Iris pigment epithelial cell (primary cell): ENCODE data around the gene TXNRD2.

ENCODE experiments used
- DNase-seq: peaks from one replicate; pipeline ENCODE4 v3.0.0-alpha.2; 2011; ENCODE audit warnings: low read depth

TXNRD2 gene

DNA sequence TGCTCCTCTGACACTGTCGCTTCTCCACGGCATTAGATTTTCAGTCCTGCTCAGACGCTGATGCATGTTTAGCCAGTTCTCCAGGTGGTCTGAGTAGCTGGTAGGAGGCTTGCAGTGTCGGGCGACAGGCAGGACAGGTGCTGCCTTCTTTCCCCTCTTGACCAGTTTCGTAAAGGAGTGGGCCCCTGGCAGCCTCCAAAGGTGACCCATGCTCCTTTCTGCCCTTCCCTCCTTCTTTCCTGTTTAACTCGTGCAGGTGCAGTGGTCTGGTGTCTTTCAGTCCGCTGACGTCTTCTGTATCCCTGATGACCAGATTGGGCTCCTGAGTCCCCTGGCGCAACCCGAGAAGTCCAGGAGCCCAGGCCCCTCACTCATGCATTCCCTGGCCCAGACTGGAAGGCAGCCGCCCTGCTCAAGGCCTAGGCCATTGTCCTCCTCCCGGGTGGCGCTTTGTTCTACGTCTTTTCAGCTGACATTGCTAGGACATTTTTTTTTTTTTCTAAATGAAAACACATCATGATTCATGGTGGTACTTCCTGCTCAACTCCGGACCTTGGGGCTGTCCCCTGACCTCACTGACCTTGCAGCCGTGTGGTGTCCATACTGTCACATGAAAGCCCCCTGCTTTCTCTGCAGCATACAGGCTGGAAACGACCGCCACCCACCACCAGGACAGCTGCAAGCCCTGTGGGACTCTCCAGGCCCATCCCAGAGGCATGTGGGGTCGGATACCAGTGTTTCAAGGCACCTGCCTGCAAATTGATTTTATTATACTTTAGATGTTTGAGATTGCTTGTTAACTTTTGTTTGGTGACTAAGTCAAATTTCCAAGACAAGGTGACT, 25.5 kb upstream of the TXNRD2 start:
- DNase-seq = no peak

DNA sequence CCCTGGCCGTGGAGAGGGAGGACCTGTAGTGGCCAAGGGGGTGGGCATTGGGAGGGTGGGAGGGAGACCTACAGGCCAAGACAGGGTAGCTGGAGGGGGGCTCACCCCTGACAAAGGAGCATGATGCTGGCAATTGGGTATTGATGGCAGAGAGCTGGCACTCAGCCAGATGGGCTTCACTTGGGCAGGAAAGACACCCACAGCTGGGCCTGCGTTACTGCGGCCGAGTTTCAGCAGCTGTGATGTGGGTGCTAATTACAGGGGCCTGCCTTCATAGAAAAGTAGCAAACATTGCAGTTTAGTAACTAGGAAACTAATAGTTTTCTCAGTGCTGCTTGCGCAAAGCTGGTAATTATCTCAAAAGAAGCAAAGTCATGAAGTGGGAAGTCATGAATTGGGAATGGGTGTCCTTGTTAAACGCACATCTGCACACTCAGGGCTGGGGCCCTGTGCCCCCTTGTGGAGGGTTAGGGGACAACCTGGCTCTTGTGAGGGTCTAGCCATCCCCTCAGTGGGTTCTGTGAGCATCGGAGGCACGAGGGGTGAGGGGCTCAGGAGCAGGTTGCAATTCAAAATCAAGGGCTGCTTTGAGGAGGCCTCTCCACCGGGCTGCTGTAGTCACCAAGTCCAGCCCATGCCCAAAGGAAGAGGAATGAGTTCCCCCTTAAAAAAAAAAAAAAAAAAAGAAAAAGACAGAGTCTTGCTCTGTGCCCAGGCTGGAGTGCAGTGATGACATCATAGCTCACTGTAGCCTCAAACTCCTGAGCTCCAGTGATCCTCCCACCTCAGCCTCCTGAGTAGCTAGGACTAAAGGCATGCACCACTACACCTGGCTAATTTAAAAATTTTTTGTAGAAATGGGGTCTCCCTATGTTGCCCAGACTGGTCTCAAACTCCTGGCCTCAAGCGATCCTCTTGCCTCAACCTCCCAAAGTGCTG, 24.4 kb upstream of the TXNRD2 start:
- no peak for DNase-seq

DNA sequence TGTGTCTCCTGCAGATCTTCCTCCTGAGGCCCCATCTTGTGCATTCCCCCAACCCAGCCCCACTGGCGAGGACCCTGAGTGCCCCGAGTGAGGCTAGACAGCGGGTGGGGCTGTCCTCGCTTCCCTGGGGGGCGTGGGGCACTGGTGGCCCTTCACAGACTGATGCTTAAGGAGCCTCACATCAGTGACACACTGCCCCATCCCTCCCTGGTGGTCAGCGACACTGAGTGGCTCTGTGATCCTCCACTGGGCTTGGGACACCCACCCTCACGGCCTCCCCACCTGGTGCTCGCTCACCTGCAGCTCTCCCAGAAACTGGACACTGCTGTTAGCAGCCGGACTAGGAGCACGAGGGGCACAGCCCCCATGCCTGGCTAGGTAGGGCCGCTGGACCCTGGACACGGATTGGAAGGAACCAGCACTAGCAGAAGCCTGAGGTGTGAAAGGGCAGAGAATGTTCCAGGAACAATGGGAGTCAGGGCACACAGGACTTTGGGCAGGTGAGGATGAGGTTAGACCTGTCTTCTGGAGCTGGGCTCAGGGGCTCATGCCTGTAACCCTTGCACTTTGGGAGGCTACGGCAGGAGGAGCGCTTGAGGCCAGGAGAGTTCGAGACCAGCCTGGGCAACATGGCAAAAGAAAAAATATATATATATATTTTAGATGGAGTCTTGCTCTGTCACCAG, 23.2 kb upstream of the TXNRD2 start:
- DNase-seq = no peak

DNA sequence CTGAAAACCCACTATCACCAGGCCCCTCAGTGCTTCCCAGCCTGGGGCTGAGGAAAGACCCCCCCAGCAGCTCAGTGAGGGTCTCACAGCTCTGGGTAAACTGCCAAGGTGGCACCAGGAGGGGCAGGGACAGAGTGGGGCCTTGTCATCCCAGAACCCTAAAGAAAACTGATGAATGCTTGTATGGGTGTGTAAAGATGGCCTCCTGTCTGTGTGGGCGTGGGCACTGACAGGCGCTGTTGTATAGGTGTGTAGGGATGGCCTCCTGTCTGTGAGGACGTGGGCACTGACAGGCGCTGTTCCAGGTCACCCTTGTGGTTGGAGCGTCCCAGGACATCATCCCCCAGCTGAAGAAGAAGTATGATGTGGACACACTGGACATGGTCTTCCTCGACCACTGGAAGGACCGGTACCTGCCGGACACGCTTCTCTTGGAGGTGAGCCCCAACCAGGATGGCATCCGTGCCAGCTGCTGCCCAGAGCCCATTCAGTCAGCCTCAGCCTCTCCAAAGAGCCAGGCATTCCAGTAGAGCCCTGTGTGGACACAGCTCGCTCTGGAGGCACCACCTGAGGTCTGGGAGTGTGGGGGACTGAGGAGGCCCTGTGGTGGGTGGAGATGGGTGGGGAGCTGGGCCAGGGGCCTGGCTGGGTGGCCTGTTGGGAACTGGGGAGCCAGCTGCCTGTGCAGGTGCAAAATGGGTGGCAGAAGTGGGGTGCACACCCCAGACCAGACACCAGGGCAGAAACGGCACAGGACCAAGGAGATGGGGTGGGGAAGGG, 22.4 kb upstream of the TXNRD2 start:
- DNase-seq = no peak

DNA sequence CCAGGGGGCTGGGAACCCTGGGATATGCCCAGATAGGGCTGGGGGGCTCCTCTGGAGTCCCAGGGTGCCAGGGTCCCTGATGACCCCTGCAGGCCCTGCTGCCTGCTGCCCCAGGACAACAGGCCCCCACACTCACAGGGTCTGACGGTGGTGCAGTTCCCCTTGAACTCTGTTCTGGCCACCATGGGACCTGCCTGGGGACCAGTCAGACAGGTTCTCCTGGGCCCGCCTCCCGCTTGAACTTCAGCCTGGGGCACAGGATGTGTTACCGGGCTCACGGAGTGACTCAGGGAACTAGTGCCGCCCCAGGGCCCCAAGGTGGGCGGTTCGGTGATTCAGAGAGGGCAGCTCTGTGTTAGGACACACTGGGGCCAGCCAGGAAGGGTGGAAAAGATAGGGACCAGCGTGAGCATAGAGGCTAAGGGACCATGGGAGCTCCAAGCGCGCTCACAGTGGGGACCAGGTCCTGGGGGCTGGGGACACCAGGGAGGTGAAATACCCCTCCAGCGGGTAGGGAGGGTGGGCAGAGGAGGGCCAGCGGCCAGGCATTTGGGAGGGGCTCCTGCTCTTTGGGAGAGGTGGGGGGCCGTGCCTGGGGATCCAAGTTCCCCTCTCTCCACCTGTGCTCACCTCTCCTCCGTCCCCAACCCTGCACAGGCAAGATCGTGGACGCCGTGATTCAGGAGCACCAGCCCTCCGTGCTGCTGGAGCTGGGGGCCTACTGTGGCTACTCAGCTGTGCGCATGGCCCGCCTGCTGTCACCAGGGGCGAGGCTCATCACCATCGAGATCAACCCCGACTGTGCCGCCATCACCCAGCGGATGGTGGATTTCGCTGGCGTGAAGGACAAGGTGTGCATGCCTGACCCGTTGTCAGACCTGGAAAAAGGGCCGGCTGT, 21.5 kb upstream of the TXNRD2 start:
- DNase-seq = peak; percentile 57

DNA sequence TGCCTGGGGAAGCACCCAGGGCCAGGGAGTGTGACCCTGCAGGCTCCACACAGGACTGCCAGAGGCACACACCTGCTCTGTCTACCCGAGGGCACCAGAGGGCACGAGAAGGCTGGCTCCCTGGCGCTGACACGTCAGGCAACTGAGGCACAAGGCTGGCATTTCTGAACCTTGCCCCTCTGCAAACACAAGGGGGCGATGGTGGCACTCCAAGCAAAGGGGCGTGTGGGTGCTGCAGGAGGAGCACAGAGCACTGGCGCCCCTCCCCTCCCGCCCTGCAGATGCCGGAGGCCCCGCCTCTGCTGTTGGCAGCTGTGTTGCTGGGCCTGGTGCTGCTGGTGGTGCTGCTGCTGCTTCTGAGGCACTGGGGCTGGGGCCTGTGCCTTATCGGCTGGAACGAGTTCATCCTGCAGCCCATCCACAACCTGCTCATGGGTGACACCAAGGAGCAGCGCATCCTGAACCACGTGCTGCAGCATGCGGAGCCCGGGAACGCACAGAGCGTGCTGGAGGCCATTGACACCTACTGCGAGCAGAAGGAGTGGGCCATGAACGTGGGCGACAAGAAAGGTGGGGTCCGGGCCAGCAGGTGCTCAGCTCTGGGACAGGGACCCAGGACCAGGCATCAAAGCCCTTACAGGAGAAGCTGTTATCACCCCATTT, 20.8 kb upstream of the TXNRD2 start:
- DNase-seq = peak; percentile 77

GRCh38 chr22:19961868-19962245, 20.2 kb upstream of the TXNRD2 start:
- no peak for DNase-seq

- no peak for DNase-seq
These were observed 19.6 kb upstream of the TXNRD2 start for GRCh38 chr22:19961201-19961580.

DNA sequence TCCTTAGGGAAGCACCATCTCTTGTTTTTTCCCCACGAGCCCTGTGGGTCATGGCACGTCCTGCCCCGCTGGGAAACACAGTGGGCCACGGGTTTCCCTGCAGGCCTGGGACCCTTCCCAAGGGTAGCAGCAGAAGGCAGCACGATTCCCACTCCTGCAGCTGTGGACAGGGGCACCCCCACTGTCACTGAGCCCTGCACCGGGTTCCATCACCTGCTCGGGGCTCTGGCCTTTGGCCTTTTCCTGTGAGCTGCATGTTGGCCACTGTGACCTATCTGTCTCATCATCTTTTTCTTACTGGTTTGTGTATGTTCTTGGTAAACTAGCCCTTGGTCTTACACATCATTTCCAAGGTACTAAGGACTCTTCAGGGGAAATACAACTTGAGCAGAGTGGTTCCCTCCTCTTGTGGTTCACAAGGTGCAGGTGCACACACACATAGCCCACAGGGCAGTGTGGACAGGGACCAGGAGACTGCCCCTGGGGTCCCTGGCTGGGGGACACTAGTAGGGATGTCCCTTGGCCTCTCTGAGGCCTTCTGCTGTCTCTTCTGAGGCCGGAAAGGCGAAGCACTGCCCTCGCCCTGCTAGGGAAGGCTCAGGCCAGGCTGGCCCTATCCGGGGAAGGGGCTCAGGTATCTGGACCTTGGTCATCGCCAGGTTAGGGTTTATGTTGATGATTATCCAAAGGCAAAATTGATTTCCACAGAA, 19.0 kb upstream of the TXNRD2 start:
- DNase-seq = no peak

DNA sequence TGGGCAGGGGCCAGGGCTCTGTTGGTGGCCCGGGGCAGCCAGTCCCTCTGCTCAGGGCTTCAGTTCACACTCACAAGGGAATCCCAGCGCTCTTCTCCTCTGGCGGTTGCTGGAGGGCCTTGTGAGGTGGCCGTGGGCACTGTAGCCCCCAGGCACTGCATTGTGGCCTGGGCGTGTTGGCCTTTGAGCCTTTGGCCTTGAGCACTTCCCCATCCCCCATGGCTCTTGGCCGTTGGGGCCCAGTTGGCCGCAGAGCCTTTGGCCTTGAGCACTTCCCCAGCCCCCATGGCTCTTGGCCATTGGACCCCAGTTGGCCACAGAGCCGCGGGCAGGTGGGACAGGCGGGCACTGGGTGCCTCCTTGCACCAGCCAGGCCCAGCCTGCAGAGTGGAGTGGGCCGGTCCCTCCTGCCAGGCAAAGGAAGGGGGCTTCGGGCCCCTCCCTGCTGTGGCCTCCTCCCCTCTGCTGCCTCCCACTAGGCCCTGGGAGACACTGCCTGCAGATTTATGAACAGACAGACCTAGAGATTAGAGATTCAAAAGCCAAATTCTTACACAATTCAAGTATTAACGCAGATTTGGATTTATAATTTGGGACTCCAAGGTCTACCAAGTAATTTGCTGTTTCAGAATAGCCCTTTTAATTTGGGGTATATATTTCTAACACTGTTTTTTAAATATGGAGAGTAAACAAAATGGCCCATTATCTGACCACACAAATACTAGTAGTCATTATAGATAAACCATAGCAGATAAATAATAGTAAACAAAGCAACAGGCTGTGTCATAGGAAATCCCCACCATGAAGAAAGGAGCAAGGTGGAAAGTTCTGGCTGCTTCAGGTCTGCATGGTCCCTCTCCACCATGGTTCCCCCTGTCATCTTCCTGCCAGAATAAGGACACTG, 18.2 kb upstream of the TXNRD2 start:
- DNase-seq = no peak

DNA sequence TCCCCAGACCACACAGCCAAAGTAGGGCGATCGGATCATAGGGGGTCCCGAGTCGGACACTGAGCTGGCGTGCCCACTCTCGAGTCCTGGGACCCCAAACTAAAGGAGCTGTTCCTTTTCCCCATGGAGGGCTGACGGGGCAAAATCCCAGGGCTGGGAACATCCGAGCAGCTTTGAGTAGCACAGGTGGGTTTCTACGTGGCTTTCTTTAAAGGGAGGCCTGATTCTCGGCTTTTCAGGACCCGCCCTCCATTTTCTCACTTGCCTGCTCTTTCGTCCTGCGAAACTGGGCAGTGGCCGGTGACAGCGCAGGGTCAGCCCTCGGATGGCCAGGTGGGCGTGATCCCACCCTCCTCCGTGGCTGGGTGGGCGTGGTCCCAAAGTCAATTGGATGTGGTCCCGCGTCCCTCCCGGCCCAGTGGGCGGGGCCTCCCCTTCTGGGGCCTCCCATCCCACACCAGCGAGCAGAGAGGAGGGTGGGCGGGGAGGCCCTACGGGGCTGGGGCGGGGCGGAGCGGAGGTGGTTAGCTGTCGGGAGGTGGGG, 17.5 kb upstream of the TXNRD2 start:
- peak; percentile 66 for DNase-seq

- DNase-seq = peak; percentile 39
These were observed 16.7 kb upstream of the TXNRD2 start for GRCh38 chr22:19958083-19959042.

DNA sequence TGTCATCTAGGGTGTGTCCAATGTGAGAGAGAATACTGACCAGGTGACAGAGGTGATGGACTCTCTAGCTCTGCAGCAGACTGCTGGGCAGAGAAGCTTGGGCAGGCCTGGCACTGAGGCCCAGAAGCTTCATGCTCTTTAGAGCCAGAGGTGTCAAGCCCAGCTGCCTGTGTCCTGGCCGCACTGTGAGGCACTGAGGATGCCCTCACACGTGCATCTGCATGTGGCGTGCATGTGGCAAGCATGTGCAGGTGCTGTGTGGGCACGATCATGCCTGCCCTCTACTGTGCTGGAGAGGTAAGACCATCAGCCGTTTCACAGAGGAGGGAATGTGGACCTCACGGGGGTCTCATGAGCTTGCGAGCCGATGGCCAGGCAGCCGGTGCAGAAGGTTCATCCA, 15.8 kb upstream of the TXNRD2 start:
- DNase-seq = no peak

DNA sequence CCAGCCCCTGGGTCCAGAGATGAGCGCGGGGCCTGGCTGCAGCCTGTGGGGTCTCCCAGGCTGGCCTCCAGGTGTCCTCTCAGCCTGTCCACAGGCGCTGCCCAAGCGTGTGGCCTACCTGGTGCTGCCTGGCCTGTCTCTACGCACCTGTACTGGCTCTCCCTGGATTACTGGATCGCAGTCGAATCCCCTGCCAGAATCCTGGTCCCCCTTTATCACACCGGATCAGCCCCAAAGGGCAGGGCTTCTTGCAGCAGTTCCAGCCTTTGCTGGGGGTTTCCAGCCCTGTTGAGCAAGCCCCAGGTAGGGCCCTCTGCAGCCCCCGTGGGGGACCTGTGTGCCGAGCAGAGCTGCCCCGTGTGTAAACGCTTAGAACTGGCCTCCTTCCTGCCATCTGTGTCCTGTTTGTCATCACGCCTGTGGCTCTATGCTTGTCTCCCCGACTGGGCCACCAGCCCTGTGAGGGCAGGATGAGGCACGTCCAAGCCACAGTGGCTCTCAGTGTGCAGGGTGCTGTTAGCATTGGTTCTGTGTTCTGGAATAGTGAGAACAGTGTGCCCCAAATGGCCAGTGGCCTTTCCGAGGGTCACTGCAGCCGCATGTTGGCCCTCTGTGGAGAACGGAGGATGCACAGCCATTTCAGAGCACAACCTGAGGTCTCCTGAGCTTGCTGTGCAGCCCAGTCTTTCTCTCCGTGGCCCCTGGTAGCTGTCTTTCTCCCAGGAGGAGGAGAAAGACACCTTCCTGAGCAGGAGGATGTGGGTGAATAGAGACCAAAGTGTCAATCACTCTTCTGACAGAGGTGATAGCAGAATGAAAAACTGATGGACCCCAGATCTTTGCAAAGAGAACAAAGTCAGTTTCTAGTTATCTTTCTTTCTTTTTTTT, 13.9 kb upstream of the TXNRD2 start:
- DNase-seq = no peak

GRCh38 chr22:19951346-19951745, 9.7 kb upstream of the TXNRD2 start:
- DNase-seq = no peak
